GM18873 (cell line): ENCODE data around the gene CCDC184.
A peak's percentile ranks its signal among the peaks of the same experiment; 100 is the strongest.
"Not testable (repeated sequence)": the region's sequence is repeated elsewhere in the genome, so short reads cannot be mapped to it uniquely, and the experiment has no call there.

Experiments used
- ATAC-seq: cut with Tn5 transposase; IDR thresholded peaks from one replicate; pipeline ENCODE4 v1.9.1; 2021; ENCODE audit warnings: mild to moderate bottlenecking, moderate library complexity, moderate number of reproducible peaks; ENCODE audit not compliant: unreplicated experiment, low FRiP score

Gene CCDC184

GRCh38 chr12:48183091-48183875 lies at the start of gene CCDC184:
TSS of gene CCDC184 (plus strand) at chr12:48183644. CDS start at chr12:48184123, 479 bp downstream.
- ATAC-seq, result no peak

DNA sequence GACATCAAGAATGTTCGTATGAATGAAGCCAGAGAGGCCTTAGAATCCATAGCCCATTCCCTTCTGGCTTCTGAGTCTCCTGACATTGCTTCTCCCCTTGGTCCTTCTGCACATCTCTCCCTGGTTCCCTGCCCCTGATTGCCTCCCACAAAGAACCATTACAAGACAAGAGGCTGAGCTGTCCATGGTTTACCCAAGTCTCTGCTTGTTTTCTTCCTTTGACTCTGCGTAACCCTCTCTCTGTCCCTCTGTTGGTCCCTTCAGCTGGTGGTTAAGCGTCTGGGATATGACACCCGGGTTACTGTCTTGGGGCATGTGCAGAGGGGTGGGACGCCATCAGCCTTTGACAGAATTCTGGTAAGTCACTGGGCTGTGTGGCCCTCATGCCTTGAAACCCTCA lies 48.4 kb upstream of the CCDC184 start:
- ATAC-seq, result no peak

DNA sequence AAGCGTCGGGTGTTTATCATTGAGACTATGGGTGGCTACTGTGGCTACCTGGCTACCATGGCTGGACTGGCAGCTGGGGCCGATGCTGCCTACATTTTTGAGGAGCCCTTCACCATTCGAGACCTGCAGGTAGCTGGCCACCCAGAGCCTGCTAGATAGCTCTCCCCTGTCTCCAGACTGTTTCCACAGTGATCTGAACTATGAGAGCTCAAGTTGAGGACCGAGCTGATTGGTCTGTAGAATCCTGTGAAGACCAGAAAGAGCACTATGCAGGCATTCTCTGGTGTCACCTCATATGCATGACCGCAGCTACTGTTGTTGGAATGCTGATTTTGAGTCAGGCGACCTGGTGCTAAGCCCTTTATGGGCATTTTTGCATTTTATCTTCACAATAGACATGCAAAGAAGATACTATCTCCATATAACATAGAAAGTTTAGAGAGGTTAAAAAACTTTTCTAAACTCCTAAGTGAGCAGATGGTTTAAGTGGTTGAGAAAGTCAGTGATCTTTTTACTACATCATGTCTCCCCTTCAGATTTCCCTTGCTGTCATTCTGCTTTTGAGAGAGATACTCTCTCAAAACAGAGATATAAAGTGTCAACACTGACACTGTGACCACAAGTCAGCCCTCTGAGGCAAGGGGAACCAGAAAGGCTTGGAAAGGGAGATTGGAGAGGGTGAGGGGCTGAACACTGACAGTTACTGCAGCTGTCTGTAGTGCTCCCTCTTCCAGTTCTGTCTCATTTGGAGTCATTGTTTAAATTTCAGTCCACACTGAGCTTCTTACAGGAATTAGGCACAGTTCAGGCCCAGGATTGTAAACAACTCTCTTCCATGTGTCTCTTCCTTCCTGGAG lies 40.4 kb upstream of the CCDC184 start:
- ATAC-seq, result no peak

DNA sequence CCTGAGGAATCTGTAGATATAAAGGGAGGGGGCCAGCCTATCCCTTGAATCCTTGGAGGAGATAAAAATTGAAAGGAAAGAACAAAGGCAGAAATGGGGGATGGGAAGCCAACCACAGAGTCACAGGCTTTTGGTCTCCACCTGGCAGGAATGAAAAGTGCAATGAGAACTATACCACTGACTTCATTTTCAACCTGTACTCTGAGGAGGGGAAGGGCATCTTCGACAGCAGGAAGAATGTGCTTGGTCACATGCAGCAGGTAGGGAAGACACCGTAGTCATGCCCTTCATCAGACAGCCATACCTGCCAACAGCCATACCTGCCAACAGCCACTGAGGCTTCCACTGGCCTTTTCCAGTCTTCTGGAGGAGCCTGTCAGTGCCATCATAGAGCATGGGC lies 39.5 kb upstream of the CCDC184 start:
- no peak for ATAC-seq

DNA sequence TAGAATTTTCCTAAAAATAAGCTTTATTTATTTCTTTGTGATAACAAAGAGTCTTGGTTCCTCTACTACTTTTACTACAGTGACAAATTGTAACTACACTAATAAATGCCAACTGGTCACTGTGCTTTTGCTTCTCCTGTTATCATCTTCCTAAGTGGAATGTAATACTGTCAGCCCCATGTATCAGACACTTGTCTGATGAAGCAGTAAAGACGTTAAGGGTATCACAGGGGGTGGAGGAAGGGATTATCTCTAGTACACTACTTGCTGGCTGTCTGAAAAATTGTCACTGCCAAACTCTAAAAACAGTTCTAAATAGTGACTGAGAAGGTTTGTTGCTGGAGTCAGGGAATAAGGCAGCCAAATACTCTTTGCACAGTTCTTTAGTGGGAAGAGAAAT lies 37.5 kb upstream of the CCDC184 start:
- no peak for ATAC-seq

- no peak for ATAC-seq
These were observed 32.2 kb upstream of the CCDC184 start for GRCh38 chr12:48151103-48151771.

- ATAC-seq, result not testable (repeated sequence)
These were observed 27.7 kb upstream of the CCDC184 start for GRCh38 chr12:48155786-48156185.

DNA sequence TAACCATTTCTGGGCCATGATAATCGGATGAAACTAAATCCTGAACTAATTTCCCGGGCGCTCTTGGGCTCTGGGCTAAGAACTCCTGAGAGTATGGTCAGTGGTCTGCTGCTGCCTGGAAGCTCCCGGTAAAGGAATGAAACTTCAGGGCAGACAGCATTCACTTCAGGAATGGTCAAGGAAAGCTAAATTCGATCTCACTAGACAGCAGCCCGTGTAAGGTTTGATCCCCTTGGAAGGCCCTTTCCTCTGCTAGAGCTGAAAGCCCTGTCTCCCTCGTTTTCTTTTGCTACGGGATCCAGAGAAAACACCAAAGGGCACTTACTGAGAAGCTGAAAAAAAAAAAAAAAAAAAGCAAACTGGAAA lies 26.8 kb upstream of the CCDC184 start:
- no peak for ATAC-seq

DNA sequence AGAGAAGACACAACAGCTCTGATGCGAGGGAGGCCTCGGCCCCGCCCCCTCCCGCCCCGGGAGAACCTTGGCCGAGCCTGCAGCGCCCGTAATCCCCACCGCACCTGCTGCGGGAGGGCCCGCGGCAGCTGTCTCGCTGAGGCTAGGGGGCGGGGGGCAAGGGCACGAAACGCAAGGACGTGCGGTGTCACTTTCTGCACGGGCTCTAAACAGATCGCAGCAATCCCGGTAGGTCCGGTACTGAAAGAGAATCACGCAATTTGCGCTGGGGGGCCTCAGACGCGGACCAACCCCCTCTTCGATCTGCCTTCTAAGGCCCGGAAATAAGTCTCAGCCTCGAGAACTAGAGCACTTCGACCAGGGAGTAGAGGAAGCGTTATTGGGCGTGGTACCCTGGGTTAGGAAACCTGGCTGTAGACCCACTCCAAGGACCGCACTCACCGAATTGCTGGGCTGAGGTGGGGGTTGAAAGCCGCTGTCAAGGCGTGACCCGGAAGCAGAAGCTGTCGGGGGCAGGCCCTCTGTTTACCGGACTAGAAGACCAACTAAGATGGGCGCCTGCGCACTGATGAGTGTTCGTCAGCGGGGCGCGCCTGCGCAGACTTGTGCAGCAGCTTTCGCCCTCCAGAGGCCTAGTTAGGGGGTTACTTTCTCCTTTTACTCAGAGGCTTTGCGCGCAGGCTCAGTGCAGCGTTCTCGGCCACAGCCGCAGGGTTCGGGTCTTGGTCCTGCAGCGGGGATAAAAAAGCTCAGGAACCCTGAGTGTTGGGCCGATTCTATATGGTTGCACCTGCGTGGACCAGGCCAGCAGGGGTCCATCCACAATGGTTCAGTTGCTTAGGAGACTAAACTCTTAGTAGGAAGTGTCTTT lies 26.2 kb upstream of the CCDC184 start, which contains the start of gene ASB8:
Gene ASB8 (minus strand): TSS at position 498 of the 871 bp plus-strand sequence. CDS start 4,019 bp downstream, outside the sequence.
- peak; percentile 89 for ATAC-seq

- ATAC-seq, result no peak
These were observed 25.5 kb upstream of the CCDC184 start for GRCh38 chr12:48157889-48158370.

GRCh38 chr12:48160046-48160445 lies 23.4 kb upstream of the CCDC184 start:
- no peak for ATAC-seq

DNA sequence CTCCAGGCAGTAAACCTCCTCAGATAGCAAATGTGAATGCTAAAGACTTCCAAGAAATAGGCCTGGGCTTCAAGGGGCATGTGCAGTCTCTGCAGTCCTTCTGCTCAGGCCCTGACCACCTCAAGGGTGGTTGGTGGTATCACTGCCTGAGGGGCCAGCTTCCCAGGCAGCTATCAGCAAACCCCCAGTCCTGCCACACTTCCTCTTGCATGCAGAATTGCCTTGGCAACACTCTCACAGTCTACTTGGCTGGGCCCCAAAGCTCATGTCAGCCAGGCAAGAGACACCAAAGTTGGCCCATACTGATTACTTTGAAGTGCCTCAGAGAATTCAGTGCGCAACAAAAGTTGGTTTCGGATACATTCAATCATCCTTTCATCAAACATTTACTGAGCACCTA lies 22.6 kb upstream of the CCDC184 start:
- ATAC-seq, result no peak

- ATAC-seq, result no peak
These were observed 20.2 kb upstream of the CCDC184 start for GRCh38 chr12:48163150-48163747.

DNA sequence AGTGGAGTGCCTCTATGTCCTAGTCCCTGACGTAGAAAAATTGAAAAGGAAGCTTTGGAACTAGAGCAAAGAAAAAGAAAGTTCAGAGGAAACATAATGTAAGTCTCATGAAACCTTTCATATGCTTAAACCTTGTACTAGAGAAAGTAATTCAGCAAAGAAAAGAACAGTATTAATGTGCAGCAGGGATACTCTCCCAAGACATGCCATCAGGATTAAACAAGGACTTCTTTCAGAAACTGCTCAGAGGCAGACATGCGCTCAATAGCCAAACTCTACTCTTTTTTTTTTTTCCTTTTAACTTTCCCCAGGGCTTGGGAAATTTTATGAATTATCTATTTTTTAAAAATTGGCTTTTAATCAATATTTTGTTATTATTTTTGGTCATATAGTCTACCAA lies 19.0 kb upstream of the CCDC184 start:
- no peak for ATAC-seq

- no peak for ATAC-seq
These were observed 18.1 kb upstream of the CCDC184 start for GRCh38 chr12:48165089-48165981.

DNA sequence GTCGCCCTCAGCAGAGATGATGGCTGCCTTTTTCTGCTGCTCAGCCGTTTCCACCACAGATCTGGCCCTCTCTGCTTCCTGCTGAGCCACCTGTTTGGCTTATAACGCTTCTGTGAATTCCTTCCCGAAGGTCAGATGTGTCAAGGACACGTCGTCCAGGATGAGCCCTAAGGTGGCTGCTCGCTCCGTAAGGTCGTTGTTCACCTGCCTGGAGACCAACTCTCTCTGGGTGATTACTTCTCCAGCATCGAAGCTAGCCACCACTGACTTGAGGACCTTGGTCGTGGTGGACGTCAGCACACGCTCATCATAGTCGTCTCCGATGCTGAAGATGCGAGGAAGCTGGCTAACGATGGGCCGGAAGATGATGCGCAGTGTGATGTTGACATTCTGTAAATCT lies 14.4 kb upstream of the CCDC184 start:
- ATAC-seq, result no peak

DNA sequence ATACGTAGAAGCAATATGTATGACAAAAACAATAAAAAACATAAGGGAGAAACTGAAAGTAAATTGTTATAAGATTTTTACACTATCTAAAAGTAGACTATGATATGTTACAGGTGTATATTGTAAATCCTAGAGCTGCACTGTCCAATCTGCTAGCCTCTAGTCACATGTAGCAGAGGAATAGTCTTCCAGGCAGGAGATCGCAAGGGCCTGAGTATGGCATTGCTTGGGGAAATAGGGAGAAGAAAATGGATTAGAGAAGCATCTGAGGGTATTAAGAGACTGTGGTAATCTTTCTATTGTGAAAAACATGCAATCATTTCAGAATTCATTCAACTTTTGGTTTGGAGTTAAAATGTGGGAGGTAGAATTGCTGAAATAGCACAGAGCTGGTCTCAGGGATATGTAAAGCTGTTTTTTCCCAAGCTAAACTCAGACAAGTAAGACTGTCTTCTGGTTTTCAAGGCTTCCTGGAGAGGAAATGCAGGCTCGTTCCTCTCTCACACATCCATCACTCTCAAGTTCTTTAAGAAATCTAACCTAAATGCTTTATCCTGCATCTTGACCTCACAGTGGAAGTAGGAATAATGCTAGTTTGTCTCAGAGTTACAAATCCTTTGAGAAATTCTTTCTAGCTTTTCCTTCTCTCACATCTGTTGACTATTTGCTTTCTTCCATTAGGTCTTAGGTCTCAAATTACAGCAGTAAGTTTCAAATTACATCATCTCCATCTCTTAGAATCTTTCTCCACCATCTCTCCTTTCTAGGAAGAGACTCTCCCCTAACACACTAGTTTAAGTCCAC lies 7.6 kb upstream of the CCDC184 start:
- no peak for ATAC-seq

DNA sequence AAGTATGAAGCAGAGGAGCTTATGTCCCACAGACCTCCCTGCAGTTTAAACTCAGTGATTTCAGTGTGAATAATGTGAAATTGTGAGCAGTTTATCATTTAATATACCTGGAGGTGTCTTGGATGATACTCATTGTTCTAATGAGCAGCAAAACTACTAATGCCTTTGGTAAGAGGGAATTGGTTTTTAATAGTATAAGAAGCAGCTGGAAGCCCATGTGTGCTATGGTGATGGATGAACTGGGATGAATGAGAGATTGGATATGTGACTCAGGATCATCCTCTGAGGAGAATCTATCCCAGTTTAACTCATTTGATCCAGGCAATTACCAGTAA lies 7.1 kb upstream of the CCDC184 start:
- no peak for ATAC-seq
